ENCODE results near the gene ZNF444.
"Not testable (repeated sequence)": the region's sequence is repeated elsewhere in the genome, so short reads cannot be mapped to it uniquely, and the experiment has no call there.

Gene ZNF444

DNA sequence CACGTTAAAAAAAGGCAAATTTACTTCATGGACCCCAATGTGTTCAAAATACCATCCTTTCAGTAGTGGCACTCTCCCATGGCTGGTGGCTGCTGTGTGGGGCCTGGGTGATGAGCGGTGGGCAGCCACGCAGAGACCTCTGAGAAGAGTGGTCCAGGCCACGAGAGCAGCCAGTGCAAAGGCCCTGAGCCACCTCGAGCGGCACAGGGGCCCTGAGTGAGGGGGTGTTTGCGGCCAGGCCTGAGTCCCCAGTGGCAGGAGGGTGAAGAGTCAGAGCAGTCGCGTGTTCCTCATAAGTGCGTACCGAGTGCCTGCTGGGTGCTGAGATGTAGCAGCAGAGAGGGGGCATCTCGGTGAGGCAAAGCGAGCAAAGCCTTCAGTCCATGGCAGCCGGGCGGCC, 7.0 kb downstream of the ZNF444 start:
- no peak for DNase-seq

DNA sequence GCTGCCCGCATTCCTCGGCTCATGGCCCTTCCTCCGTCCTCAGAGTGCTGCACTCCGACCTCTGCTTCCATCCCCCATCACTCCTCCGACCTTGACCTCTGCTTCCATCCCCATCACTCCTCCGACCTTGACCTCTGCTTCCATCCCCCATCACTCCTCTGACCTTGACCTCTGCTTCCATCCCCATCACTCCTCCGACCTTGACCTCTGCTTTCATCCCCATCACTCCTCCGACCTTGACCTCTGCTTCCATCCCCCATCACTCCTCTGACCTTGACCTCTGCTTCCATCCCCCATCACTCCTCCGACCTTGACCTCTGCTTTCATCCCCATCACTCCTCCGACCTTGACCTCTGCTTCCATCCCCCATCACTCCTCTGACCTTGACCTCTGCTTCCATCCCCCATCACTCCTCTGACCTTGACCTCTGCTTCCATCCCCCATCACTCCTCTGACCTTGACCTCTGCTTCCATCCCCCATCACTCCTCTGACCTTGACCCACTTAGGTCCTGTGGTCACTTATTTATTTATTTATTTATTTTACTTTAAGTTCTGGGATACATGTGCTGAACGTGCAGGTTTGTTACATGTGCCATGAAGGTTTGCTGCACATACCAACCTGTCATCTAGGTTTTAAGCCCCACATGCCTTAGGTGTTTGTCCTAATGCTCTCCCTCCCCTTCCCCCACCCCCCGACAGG, 8.0 kb downstream of the ZNF444 start:
- DNase-seq, result not testable (repeated sequence)

DNA sequence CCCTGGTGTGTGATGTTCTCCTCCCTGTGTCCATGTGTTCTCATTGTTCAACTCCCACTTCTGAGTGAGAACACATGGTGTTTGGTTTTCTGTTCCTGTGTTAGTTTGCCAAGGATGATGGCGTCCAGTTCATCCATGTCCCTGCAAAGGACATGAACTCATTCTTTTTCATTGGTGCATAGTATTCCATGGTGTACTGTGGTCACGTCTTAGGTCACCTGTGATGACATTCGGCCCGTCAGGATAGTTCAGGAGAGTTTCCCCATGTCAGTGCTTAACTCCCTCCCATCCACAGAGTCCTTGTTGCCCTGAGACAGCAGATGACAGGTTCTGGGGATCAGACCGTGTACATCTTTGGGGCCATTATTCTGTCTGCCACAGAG, 8.6 kb downstream of the ZNF444 start:
- DNase-seq, result no peak

DNA sequence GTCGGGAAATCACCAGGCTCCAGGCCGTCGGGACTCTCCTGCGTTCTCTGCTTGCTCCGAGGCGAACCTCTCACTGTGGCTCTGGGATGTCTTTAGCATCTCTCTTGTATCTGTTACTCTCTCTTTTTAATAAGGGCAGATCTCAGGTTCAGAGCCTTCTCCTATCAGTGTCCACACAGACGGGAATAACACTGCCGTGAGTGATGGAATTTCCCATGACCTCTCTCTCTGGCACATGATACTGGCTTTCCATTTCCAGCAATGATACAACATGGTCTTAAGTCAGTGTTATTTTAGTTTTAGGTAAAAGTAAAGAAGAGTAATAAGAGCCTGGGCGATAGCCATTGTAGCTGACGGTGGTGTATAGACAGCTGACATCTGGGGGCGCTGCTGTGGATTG, 9.3 kb downstream of the ZNF444 start:
- no peak for DNase-seq

DNA sequence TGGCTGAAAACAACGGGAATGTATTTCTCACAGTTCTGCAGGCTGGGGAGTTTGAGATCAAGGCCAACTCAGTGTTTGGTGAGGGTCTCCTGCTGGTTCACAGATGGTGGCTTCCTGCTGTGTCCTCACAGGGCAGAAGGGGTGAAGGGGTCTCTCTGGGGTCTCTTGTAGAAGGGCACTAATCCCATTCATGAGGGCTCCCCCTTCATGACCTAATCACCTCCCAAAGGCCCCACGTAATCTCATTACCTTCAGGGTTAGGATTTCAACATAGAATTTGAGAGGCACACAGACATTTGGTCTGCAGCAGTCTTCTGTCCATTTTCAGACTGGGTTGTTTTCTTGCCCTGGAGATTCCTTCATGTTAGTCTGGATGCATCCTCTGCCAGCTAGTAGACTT, 11.6 kb downstream of the ZNF444 start:
- DNase-seq, result no peak

DNA sequence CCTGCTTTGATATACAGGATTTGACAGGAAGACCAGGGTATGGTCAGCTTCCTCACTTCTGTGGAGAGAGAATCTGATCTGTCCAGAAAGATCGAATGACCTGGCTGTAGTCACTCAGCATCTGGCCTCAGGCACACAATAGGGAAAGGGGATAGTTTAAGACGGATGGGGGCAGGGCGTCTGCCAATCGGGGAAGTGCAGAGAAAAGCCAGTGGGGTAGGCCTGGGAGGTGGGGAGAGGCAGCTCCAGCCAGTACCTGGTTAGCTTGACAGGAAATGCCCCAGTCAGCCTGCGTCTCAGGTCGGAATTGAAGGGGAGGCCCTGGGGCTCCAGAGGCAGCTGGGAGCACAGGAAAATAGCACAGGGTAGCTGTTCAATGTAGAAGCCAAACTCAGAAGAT, 12.4 kb downstream of the ZNF444 start:
- DNase-seq, result no peak

DNA sequence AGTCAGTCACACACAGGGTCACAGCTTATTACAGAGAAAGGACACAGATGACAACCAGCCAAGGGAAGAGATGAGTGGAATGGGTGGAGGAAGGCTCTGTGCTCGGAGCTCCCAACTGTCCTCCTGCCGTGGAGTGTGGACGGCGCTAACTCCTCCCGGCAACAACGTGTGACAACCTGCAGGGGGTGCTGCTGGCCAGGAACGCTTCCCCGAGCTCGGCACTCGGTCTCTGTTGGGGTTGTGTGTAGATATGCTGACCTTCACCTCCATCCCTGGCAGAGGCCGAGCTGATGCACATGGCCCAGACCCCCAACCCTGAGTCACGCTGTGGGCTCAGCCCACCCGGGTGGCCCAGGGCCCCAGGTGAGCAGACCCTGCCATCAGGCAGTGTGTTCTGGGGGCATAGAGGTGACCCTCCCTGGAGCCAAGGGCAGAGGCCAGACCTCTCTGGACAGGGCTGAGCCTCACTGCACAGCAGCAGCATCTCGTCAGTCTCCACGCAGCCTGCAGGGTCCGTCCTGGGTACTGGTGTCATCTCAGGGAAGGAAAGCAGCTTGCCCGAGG, 14.1 kb downstream of the ZNF444 start:
- no peak for DNase-seq

DNA sequence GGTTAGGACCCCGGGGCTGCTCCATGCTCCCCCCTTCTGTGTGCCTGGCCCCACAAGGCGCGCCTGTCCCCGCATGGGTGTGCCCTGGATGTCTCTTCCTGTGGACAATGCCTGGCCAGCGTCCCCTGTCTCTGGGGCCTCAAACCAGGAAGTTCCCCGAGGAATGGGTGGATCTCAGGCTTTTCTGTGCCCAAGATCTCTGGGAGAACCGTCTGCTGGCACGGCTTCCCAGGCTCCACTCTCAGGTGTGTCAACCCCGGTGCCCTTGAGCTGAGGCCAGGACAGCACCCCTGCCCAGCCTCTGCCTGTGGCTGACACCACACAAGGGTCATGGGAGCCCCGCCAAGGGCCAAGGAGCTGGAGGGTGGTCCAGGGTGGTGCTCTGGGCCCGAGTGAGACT, 15.7 kb downstream of the ZNF444 start:
- DNase-seq, result no peak

DNA sequence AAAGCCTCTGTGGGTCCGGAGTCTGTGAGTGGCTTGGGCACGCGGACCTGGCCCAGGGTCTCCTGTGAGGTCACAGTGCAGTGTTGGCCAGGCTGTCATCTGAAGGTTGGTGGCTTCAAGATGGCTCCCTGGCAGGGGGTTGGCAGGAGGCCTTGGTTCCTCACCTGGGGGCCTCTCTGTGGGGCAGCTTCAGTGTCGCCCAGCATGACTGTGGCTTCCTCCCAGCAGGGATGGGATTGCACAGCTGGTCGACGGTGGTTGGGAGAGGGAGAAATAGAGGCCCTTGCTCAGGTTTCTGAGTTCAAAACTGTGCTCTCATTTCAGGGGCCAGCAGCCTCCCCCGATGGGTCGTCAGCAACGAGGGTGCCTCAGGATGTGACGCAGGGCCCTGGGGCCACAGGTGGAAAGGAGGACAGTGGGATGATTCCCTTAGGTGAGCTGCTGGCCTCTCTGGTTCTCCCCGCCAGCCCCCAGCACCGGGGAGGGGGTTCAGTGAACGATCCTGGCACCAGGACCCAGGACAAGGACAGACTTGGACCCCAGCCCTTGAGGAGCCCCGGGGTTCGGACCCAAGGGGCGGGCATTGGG, 17.2 kb downstream of the ZNF444 start:
- DNase-seq, result no peak

DNA sequence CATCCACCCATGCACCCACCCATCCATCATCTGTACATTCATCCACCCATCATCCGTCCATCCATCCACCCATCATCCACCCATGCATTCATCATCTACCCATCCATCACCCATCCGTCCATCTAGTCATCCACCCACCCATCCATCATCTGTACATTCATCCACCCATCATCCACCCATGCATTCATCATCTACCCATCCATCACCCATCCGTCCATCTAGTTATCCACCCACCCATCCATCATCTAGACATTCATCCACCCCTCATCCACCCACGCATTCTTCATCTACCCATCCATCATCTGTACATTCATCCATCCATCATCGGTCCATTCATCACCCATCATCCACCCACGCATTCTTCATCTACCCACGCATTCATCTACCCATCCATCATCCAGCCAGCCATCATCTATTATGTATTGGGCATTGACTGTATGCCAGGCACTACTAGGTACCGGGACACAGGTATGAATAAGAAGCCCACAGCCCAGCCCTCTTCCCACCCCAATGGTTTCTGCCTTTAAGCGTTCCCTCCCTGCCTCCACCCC, 18.0 kb downstream of the ZNF444 start:
- no peak for DNase-seq

DNA sequence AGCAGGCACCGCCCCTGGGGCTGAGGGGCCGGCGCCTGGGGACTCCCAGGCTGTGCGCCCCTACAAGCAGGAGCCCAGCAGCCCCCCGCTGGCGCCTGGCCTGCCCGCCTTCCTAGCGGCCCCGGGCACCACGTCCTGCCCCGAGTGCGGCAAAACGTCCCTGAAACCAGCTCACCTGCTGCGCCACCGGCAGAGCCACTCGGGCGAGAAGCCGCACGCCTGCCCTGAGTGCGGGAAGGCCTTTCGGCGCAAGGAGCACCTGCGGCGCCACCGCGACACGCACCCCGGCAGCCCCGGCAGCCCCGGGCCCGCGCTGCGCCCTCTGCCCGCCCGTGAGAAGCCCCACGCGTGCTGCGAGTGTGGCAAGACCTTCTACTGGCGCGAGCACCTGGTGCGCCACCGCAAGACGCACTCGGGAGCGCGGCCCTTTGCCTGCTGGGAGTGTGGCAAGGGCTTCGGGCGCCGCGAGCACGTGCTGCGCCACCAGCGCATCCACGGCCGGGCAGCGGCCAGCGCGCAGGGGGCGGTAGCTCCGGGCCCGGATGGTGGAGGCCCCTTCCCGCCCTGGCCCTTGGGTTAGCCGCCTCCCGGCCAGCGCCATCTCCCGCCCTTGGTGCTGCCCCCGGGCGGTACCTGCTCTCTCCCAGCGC, 18.7 kb downstream of the ZNF444 start:
- DNase-seq, result no peak

DNA sequence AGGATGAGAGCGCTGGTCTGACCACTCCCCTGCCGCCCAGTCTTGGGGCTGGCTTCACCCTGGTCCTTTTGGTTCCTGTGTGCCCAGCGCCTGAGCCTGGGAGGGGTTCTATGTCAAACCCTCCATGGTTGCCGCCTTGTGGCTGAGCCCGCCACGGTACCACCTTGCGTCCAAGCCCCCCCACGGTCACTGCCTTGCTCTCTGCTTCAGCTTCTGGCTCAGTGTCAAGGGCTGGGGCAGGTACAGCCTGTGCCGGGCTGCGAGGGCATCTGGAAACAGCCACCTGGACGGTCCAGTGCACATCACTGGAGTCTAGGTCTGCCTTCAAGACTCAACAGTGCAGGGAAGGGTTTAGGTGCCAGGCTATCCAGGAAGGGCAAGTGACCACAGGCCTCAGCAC, 20.4 kb downstream of the ZNF444 start:
- no peak for DNase-seq

DNA sequence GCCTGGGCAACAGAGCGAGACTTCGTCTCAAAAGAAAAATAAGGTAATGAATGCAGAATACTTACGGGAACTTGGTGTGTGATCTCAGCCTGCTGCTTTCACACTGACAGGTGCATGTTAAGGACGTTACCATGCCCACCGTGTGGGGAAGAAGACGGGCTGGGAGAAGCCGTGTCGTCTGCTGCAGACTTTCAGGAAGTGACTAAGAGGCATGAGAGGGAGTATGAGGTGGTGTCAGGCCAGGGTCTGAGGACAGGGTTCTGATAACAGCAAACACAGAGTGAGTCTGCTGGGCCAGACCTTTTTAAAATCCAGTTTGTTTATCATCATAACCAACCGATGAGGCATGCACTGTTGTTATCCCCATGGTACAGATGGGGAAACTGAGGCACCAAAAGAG, 21.2 kb downstream of the ZNF444 start:
- DNase-seq, result no peak

DNA sequence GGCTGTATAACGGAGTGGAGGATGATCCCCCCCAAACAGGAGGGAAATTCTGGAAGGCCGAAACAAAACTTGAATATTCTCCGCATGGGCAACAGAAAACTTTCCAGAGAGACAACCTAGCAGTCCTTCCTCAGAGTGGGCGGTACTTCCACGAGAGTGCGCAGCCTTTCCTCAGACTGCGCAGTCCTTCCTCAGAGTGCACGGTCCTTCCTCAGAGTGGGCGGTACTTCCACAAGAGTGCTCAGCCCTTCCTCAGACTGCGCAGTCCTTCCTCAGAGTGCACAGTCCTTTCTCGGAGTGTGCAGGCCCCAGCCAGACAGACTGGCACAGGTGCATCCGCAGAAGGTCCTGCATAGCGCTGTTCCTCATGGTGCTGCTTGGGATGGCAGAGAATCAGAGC, 22.0 kb downstream of the ZNF444 start:
- no peak for DNase-seq

DNA sequence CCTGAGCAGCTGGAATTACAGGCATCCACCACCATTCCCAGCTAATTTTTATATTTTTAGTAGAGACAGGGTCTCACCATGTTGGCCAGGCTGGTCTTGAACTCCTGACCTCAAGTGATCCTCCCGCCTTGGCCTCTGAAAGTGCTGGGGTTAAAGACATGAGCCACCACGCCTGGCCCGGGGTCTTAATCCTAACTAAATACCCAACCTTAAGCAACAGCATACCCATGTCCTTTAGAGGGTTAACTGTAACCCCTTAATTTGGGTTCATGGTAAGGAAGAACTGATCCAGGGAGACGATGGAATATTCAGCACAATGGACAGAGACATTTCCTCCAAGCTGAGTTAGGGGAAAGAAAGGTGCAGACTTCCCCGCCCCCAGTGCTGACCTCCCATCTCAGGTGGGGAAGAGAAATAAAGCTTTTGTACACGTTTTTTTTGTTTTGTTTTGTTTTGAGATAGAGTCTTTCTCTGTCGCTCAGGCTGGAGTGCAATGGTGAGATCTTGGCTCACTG, 26.0 kb downstream of the ZNF444 start:
- DNase-seq, result no peak

DNA sequence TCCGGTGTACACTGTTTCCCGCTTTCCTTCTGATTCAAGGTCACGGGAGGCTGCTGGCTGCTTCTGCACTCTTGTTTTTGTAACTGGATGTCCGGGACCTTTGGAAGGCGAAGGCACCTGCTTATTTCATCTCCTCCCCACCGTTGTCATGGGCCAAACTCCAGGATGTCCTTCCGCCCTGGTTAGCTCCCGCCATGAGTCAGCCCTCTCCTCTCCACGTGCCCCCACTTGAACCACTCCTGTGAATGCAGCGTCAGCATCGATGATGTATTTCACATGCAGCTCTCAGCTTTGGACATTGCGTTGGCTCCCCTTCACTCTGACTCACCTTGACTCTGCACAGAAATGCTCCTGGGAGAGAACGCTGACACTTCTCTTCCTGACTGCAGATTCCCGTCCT, 29.2 kb downstream of the ZNF444 start:
- peak; percentile 66 for DNase-seq

DNA sequence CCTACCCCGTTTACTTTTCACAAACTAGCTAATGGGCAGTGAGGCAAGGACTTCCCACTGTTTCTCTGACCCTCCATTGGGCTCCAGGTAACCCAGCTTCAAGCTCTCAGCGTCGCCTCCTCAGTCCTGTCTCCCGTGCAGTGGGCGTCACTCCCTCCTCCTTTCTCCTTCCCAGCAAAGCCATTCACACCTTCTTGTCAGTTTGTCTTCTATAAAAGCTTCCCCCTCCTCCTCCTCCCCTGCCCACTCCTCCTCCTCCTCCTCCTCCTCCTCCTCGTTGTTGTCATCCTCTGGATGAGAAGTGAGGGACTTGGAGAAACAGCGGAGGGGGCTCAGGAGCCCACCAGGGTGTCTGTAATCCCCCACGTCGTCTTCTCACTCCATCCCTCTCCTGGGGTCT, 33.0 kb downstream of the ZNF444 start:
- DNase-seq, result no peak

DNA sequence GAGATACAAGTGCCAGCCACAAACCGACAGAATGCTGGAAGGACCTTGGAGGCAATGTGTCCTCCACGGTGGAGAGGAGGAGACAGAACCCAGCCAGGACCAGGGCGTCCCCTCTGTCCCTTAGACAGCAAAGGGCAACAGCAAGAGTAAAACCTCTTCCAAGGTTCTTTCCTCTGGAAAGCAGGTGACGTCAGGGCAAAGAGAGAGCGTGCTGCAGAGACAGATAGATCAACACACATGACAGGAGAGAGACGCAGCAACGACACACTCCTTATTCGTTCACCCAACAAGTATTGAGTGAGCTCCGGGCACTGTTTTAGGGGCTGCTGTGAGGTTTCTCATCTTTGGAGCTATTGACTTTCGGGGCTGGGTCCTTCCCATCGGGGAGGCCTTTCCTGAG, 33.5 kb downstream of the ZNF444 start:
- no peak for DNase-seq

DNA sequence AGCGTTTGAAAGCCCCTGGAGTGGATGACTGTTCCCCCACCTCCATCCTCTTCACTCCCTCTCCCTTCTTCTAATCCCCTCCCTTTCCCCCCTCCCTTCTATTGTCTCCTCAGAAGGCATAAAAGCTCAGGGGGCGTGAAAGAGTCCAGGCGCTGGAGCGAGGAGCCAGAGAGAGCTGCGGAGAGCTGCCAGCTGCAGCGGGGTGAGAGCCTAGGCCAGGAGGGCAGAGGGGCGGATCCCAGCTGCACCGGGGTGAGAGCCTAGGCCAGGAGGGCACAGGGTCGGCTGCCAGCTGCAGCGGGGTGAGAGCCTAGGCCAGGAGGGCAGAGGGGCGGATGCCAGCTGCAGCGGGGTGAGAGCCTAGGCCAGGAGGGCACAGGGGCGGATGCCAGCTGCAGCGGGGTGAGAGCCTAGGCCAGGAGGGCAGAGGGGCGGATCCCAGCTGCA, 34.8 kb downstream of the ZNF444 start, which contains the start of gene GALP:
GALP (plus strand) TSS at position 148 of the 447 bp plus-strand sequence. CDS start 1,101 bp downstream, outside the sequence.
- not testable (repeated sequence) for DNase-seq

DNA sequence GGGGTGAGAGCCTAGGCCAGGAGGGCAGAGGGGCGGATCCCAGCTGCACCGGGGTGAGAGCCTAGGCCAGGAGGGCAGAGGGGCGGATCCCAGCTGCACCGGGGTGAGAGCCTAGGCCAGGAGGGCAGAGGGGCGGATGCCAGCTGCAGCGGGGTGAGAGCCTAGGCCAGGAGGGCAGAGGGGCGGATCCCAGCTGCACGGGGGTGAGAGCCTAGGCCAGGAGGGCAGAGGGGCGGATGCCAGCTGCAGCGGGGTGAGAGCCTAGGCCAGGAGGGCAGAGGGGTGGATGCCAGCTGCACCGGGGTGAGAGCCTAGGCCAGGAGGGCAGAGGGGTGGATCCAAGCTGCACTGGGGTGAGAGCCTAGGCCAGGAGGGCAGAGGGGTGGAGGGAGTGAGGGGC, 35.2 kb downstream of the ZNF444 start:
- not testable (repeated sequence) for DNase-seq

DNA sequence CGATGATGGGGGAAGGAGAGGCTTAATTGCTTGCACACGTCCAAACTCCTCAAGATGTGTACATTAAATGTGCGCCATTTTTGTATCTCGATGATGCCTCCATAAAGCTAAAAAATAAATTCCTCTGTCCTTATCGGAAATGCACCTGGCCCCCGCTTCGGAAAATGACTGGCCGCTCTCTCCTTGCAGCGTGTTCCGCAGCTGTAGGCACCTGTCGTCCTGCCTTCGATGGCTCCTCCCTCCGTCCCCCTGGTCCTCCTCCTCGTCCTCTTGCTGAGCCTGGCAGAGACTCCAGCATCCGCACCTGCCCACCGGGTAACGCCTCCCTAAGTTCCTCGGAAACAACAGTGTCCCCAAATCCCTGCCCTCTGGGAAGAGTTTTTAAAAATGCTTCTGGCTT, 35.8 kb downstream of the ZNF444 start:
- DNase-seq, result no peak

DNA sequence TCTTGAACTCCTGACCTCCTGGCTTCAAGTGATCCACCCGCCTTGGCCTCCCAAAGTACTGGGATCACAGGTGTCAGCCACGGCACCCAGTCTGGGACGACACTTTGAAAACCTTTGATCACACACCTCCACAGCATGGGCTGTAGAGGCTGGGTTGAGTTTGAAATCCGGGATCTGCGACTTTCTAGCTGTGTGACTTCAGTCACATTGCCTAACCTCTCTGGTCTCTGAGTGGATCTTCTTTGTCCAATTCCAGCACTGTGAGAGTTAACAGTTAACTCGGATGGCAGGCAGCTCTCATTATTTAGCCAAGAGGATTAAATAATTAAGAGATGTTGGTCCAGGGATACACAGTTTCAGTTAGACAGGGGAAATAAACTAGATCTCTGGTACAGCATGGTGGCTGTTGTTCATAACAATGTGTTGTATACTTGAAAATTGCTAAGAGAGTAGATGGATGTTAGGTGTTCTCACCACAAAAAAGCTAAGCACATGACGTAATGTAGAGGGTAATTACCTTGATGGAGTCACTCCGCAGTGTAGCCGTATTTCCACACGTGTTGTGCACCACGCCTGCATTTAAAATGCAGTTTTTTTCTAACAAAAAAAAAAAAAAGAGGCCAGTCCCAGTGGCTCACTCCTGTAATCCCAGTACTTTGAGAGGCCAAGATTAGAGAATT, 36.6 kb downstream of the ZNF444 start:
- no peak for DNase-seq

DNA sequence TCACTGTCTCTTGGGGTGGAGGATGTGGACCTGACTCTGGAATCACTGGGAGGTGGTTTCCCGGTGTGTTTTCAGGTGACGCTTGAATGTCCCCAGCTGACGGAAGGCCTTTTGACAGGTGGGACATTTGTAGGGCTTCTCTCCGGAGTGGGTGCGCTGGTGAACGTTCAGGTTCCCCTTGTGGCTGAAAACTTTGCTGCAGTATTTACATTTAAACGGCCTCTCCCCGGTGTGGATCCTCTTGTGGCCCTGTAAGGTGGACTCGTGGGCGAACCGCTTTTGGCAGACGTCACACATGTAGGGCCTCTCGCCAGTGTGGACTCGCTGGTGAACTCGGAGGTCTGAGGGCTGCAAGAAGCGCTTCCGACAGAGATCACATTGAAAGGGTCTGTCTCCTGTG, 48.7 kb downstream of the ZNF444 start:
- DNase-seq, result no peak
